ENCODE measurements around the gene UBE2E2. TPM values are rescaled to one million over a fixed set of nuclear protein-coding genes. Genes with fewer than 3 reads are reported as not detected.

UBE2E2 gene
- total RNA-seq, 2 donors from 2014 or later = 23.2 to 34.5 TPM

- H3K9me3 Mint-ChIP-seq = peaks cover 5% of the 10 kb centered on the region
- H3K36me3 Mint-ChIP-seq (ENCODE audit: low read depth) = peaks cover 3% of the 10 kb centered on the region
- H3K4me1 Mint-ChIP-seq = peaks cover 12% of the 10 kb centered on the region
- peak overlapping the region; percentile 31 for H3K4me3 ChIP-seq (ENCODE audit: low read length)
- DNase-seq = no peak
- H3K9ac ChIP-seq (ENCODE audit: extremely low read depth, low read length, poor library complexity, severe bottlenecking) = no peak overlapping the region
- WGBS, 2 experiments (ENCODE audit: insufficient coverage in 1 of 2, insufficient read length in 1 of 2) = 78 to 83% methylated on average over 1 to 2 of the region's 2 CpGs
- TF ChIP-seq CTCF (conservative IDR thresholded peaks at IDR 0.05) = no peak
- H3K4me1 ChIP-seq (ENCODE audit: control insufficient read depth, insufficient read depth, low read length) = peaks cover 7% of the 10 kb centered on the region
- no peaks in the 10 kb centered on the region for H3K36me3 ChIP-seq (ENCODE audit: control insufficient read depth, insufficient read depth, low read length)
- H3K27ac ChIP-seq (ENCODE audit: low read depth, low read length) = no peak overlapping the region
- H3K27me3 ChIP-seq (ENCODE audit: control insufficient read depth, insufficient read depth, low read length, poor library complexity, severe bottlenecking) = no peaks in the 10 kb centered on the region
- no peaks in the 10 kb centered on the region for H3K9me3 ChIP-seq (ENCODE audit: control insufficient read depth, low read length)
- H3K4me3 Mint-ChIP-seq = no peak overlapping the region
- no peak overlapping the region for H3K27ac Mint-ChIP-seq
- no peaks in the 10 kb centered on the region for H3K27me3 Mint-ChIP-seq (ENCODE audit: insufficient read depth)
Observed at GRCh38 chr3:23219117-23219516, 16.0 kb downstream of the UBE2E2 start.

DNA sequence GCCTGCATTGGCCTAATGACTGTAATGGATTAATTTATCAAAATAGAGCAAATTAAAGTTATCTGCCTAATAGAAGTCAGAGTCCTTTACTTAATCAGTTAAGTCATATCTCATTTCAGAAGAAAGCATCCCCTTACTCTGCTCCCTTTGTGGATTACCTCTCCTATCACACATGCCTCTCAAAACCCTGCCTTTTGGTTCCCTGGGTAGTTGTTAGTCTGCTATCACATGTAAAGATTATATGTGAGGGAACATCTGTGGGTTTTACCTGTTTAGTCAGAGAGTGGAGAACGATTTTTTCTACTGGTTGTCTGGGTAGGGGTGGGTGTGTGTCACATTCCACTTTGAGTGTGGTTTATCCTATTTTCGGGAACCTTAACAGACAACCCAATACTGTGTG is 16.4 kb downstream of the UBE2E2 start:
- Histone ChIP-seq H3K36me3 (ENCODE audit: control insufficient read depth, insufficient read depth, low read length) (no peaks in the 10 kb centered on the region), H3K4me3 (ENCODE audit: low read length) (peak overlapping the region; percentile 31), H3K27ac (ENCODE audit: low read depth, low read length) (no peak overlapping the region), H3K9ac (ENCODE audit: extremely low read depth, low read length, poor library complexity, severe bottlenecking) (no peak overlapping the region), H3K27me3 (ENCODE audit: control insufficient read depth, insufficient read depth, low read length, poor library complexity, severe bottlenecking) (no peaks in the 10 kb centered on the region), H3K9me3 (ENCODE audit: control insufficient read depth, low read length) (no peaks in the 10 kb centered on the region), H3K4me1 (ENCODE audit: control insufficient read depth, insufficient read depth, low read length) (peaks cover 7% of the 10 kb centered on the region)
- WGBS, 2 experiments (ENCODE audit: insufficient coverage in 1 of 2, insufficient read length in 1 of 2) = 79 to 83% methylated on average over 1 to 2 of the region's 2 CpGs
- TF ChIP-seq CTCF (conservative IDR thresholded peaks at IDR 0.05) = no peak
- Mint-ChIP-seq H3K9me3 (peaks cover 5% of the 10 kb centered on the region), H3K36me3 (ENCODE audit: low read depth) (peaks cover 3% of the 10 kb centered on the region), H3K4me1 (peaks cover 12% of the 10 kb centered on the region), H3K4me3 (no peak overlapping the region), H3K27me3 (ENCODE audit: insufficient read depth) (no peaks in the 10 kb centered on the region), H3K27ac (no peak overlapping the region)
- no peak for DNase-seq

DNA sequence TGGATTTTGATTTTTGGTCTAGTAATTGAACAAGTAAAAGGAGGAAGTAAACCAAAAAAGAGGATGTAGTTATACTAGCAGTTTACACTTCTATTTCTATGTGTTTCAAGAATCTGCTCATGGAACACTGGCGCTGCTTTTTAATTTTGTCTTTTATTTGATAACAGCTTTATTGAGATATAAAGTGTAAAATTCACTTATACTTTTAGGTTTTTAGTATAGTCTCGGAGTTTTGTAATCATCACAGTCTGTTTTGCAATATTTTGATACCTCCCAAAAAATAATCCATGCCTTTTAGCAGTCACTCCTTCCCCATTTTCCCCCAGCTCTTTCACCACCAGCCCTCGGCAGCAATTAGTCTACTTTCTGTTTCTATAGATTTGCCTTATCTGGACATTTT is 18.0 kb downstream of the UBE2E2 start:
- peaks cover 5% of the 10 kb centered on the region for H3K9me3 Mint-ChIP-seq
- H3K4me1 Mint-ChIP-seq = peaks cover 12% of the 10 kb centered on the region
- H3K4me3 Mint-ChIP-seq = no peak overlapping the region
- no peaks in the 10 kb centered on the region for H3K36me3 ChIP-seq (ENCODE audit: control insufficient read depth, insufficient read depth, low read length)
- H3K4me3 ChIP-seq (ENCODE audit: low read length) = no peak overlapping the region
- 95% methylated on average over 3 of the region's 3 CpGs; no CpG with 5 or more reads in 1 of the 2 experiments for WGBS, 2 experiments (ENCODE audit: insufficient coverage in 1 of 2, insufficient read length in 1 of 2)
- no peak for TF ChIP-seq CTCF (conservative IDR thresholded peaks at IDR 0.05)
- peaks cover 7% of the 10 kb centered on the region for H3K4me1 ChIP-seq (ENCODE audit: control insufficient read depth, insufficient read depth, low read length)
- no peak for DNase-seq
- H3K27me3 ChIP-seq (ENCODE audit: control insufficient read depth, insufficient read depth, low read length, poor library complexity, severe bottlenecking) = no peaks in the 10 kb centered on the region
- no peak overlapping the region for H3K27ac Mint-ChIP-seq
- no peaks in the 10 kb centered on the region for H3K27me3 Mint-ChIP-seq (ENCODE audit: insufficient read depth)
- no peaks in the 10 kb centered on the region for H3K9me3 ChIP-seq (ENCODE audit: control insufficient read depth, low read length)
- H3K9ac ChIP-seq (ENCODE audit: extremely low read depth, low read length, poor library complexity, severe bottlenecking) = no peak overlapping the region
- no peak overlapping the region for H3K27ac ChIP-seq (ENCODE audit: low read depth, low read length)
- peaks cover 3% of the 10 kb centered on the region for H3K36me3 Mint-ChIP-seq (ENCODE audit: low read depth)
